HG03457 (cell line): ENCODE data around the gene ECHS1.
"Not testable (repeated sequence)": the region's sequence is repeated elsewhere in the genome, so short reads cannot be mapped to it uniquely, and the experiment has no call there.

Source experiments
- ATAC-seq: cut with Tn5 transposase; IDR thresholded peaks from one replicate; pipeline ENCODE4 v1.9.1; 2021; ENCODE audit warnings: moderate number of reproducible peaks; ENCODE audit not compliant: unreplicated experiment

ECHS1 gene

DNA sequence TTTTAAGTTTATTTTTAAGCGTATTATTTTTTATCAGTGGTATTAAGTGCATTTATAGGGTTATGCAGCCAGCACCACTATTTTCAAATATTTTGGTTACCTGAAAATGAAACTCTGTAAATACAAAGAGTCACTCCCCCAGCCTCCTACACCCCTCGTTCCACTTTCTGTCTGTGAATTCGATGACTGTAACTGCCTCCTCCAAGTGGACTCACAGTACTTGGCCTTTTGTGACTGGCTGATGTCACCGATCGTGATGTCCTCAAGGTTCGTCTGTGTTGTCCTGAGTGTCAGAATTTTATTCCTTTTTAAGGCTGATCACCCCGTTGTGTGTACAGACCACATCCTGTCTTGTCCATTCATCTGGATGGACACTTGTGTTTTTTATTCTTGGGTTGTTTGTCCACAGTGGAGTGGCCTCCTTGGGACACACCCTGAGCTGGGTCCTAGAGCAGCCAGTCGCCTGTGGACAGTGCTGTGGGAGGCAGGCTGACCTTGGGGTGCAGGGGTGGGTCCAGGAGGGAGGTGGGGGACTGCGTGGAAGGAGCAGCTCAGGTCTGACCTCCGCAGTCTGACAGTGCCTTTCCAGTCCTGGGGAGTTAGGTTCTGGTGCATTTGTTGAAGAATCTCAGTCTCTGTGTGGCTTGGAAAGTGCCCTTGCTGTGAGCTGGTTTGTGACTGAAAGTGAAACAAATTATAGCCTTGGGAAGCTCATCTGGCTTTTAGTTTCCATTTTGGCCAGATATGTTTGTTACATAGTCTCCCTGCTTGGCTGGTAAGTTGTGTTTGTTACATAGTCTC is 27.7 kb upstream of the ECHS1 start:
- peak; percentile 65 for ATAC-seq

DNA sequence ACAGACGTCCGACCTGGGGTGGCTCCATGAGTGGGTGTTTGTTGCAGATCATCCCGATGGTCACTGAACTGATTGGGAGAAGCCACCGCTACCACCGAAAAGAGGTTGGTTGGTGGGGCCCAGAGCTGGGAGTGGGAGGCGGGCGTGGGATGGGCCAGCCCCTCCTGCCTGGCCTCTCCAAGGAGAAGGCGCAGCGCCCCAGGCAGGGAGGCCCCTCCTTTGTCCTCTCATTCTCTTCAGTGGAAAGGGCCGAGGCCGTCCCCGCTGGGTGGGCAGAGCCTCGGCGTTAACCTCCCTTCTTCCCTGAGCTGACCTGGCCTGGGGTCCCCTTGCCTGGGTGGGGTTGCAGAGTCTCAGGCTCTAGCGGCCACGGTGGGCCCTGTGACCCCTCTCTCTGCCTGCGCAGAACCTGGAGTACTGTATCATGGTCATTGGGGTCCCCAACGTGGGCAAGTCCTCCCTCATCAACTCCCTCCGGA is 26.0 kb upstream of the ECHS1 start:
- no peak for ATAC-seq

DNA sequence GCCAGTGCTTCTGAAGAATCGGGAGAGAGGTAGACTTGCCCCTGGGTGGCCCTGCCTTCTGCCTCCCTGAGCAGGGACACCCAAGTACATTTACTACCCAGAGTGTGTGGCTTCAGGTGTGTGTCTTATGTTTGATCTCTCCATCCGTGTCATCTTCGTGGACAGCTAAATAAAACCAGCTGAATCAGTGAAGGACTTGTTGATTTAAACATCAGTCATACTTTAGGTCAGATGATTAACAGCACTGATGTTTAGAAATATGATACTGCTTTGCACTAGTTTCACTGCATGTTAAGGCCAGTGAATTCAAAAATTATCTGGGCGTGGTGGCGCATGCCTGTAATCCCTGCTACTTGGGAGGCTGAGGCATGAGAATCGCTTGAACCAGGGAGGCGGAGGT is 24.8 kb upstream of the ECHS1 start:
- ATAC-seq, result no peak

DNA sequence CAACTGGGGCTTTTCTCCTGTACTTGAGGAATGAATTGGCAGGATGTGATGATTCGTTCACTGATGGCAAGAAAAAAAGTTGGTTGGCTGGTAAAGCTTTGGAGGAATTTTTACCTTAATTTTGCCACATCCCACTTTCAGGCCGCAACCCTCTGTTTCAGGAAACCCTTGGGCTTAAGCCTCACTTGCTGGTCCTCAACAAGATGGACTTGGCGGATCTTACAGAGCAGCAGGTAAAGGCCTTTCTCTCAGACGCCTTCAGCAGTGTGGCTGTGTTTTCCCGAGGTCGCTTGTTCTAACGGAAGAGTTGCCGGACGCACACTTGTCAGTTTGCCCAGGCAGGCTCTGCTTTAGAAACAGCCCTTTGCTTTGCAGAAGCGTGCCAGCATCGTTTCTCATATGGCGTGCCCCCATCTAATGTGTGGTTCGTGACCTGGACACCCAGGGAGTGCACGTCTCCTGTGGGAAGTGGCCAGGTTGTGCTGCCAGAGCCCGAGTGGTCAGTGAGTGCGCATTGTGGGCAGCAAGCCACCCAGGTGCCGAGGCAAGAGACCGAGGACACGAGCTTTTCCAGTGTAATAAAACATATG is 23.0 kb upstream of the ECHS1 start:
- ATAC-seq, result no peak

DNA sequence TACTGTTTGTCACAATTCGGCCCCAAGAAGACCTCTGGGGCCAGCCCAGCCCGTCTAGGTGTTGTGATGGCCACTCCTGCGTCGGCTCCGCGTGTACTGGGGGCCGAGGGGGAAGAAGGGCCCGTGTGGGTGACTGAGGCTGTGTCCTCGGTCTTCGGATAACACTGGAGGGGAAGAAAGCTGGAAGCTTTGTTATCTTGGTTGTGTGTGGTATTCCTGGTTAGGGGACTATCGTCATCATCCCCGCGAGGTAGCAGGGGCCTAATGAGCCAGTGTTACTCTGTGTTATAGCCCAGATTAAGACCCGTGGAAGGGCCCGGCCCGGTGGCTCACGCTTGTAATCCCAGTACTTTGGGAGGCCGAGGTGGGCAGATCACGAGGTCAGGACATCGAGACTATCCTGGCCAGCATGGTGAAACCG is 21.7 kb upstream of the ECHS1 start:
- no peak for ATAC-seq

- peak; percentile 64 for ATAC-seq
Measured at GRCh38 chr10:133394064-133394663, 21.0 kb upstream of the ECHS1 start, which contains the start of gene MTG1. MTG1 (plus strand) TSS chr10:133394157; CDS start chr10:133394221, 64 bp downstream.

GRCh38 chr10:133393401-133394063 is 20.4 kb upstream of the ECHS1 start:
- no peak for ATAC-seq

- ATAC-seq, result no peak
Measured at GRCh38 chr10:133391761-133392518, 18.8 kb upstream of the ECHS1 start.

DNA sequence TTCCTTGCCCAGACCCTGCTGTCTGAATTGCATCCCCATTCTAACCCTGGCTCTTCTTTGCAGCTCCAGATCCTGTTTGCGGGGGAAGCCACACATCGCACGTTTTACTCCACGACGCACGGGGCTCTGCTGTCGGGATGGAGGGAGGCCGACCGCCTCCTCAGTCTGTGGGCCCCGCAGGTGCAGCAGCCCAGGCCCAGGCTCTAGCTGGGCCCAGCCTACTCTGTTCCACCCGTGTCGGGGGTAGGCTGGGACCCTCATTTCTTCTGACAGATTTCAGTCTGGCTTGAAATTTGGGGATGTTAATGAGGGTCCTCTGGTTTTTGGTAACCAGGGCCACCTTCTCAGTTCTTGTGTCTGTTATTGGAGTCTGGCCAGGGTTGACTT is 18.1 kb upstream of the ECHS1 start:
- ATAC-seq, result no peak

DNA sequence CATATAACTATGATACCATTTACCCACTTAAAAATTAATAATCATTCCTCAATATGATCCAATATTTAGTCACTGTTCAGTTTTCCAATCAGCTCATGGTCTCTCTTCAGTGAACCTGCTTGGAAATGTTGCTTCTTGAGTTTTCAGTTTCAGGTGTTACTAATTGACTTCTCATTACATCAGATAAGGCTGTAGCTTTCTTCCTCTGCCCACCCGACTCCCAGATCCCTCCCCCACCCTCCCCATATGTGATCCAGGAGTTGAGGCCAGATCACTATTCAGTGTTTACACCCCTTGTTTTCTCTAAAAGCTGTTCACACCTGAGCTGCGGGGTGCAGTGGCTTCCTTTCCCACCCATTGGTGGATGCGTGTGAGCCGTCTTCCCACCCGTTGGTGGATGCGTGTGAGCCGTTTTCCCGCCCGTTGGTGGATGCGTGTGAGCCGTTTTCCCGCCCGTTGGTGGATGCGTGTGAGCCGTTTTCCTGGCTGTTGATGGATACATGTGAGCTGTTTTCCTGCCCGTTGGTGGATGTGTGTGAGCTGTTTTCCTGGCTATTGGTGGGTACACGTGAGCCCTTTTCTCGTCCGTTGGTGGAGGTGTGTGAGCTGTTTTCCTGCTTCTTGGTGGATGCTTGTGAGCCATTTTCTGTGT is 17.6 kb upstream of the ECHS1 start:
- no peak for ATAC-seq

GRCh38 chr10:133388973-133389818 is 16.0 kb upstream of the ECHS1 start:
- peak; percentile 71 for ATAC-seq

GRCh38 chr10:133388236-133388972 is 15.2 kb upstream of the ECHS1 start:
- no peak for ATAC-seq

DNA sequence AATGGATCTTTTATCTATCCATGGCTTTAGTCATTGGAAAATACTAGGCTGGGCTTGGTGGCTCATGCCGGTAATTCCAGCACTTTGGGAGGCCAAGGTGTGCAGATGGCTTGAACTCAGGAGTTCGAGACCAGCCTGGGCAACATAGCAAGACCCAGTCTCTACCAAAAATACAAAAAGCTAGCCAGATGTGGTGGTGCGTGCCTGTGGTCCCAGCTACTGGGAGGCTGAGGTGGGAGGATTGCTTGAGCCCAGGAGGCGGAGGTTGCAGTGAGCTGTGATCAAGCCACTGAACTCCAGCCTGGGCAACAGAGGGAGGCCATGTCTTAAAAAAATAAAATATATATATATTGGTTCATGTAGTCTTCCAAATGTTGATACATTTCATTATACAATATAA is 13.8 kb upstream of the ECHS1 start:
- not testable (repeated sequence) for ATAC-seq

DNA sequence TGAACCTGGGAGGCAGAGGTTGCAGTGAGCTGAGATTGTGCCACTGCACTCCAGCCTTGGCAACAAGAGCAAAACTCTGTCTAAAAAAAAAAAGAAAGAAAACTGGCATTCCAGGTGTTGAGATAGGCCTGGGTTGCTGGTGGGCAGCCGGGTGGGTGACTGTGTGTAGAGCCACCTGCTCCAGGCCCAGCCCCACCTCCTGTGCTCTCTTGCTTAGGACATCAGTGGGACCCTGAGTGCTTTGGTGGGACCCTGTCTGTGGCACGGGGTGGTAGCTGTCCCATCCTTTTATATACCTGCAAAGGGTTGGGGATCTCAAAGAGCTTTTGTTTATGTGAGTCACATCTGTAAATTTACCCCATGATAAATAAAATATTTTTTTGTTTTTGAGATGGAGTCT is 12.1 kb upstream of the ECHS1 start:
- no peak for ATAC-seq

GRCh38 chr10:133384071-133384470 is 10.9 kb upstream of the ECHS1 start:
- ATAC-seq, result no peak

DNA sequence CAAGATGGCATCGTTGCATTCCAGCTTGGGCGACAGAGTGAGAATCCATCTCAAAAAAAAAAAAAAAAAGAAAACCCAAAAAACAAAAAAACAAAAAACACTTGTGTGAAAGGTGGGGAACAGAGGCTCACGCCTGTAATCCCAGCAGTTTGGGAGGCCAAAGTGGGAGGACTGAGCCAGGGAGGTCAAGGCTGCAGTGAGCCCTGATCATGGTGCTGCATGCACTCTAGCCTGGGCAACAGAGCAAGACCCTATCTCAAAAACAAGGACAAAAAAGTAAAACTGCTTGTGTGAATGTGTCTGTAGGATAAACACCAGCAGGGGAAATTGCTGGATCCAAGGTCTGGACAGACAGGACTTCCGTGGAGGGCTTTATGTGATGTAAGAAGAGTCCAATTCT is 10.4 kb upstream of the ECHS1 start:
- ATAC-seq, result no peak

GRCh38 chr10:133381036-133381435 is 7.9 kb upstream of the ECHS1 start:
- no peak for ATAC-seq

DNA sequence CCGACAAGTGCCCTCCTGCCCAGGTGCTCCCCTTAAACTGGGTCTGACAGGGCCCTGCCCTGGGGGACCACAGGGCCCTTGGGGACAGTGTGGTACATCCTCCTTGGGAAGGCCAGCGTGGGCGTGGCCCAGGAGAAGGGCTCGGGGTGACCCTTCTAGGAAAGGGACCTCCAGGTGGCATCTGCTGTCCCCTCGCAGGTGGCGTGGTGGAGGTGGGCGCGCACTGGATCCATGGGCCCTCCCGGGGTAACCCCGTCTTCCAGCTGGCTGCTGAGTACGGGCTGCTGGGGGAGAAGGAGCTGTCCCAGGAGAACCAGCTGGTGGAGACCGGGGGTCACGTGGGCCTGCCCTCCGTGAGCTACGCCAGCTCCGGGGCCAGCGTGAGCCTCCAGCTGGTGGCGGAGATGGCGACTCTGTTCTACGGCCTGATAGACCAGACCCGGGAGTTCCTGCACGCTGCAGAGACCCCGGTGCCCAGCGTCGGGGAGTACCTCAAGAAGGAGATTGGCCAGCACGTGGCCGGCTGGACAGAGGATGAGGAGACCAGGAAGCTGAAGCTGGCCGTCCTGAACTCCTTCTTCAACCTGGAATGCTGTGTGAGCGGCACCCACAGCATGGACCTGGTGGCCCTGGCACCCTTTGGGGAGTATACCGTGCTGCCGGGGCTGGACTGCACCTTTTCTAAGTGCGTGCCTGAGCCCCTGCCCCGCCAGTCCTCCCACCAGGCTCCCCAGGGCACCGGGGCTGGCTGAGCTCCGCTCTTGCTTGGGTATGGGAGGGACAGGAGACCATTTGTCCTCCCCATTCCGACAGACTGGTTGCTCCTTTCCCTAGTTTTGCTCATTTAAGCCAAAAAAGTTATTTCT is 6.9 kb upstream of the ECHS1 start:
- ATAC-seq, result no peak
